Measurements from ENCODE around the gene CLEC4F.
"Not testable (repeated sequence)": the region's sequence is repeated elsewhere in the genome, so short reads cannot be mapped to it uniquely, and the experiment has no call there.

The CLEC4F gene

GRCh38 chr2:70826696-70827350, 6.4 kb upstream of the CLEC4F start:
- DNase-seq = no peak

- no peak for DNase-seq
Measured at GRCh38 chr2:70823249-70823648, 2.9 kb upstream of the CLEC4F start.

GRCh38 chr2:70822843-70823242, 2.4 kb upstream of the CLEC4F start:
- no peak for DNase-seq

- DNase-seq = no peak
Measured at GRCh38 chr2:70817284-70817954, 3.0 kb downstream of the CLEC4F start.

GRCh38 chr2:70816726-70817125, 3.7 kb downstream of the CLEC4F start:
- DNase-seq = no peak

GRCh38 chr2:70808983-70809958, 11.1 kb downstream of the CLEC4F start:
- no peak for DNase-seq

GRCh38 chr2:70807828-70808118, 12.6 kb downstream of the CLEC4F start:
- no peak for DNase-seq

- no peak for DNase-seq
Measured at GRCh38 chr2:70807102-70807827, 13.1 kb downstream of the CLEC4F start.

GRCh38 chr2:70806620-70807019, 13.8 kb downstream of the CLEC4F start:
- no peak for DNase-seq

- DNase-seq = no peak
Measured at GRCh38 chr2:70806013-70806412, 14.4 kb downstream of the CLEC4F start.

- DNase-seq = no peak
Measured at GRCh38 chr2:70801607-70802263, 18.7 kb downstream of the CLEC4F start.

GRCh38 chr2:70799706-70800105, 20.7 kb downstream of the CLEC4F start:
- no peak for DNase-seq

- DNase-seq = not testable (repeated sequence)
Measured at GRCh38 chr2:70797996-70798395, 22.4 kb downstream of the CLEC4F start.

GRCh38 chr2:70797506-70797905, 22.9 kb downstream of the CLEC4F start:
- DNase-seq = no peak

- DNase-seq = no peak
Measured at GRCh38 chr2:70796262-70796661, 24.1 kb downstream of the CLEC4F start.

GRCh38 chr2:70795164-70795995, 25.0 kb downstream of the CLEC4F start:
- no peak for DNase-seq

GRCh38 chr2:70793450-70793849, 26.9 kb downstream of the CLEC4F start:
- DNase-seq = no peak

GRCh38 chr2:70790136-70790828, 30.1 kb downstream of the CLEC4F start, which contains the start of gene FIGLA:
Gene FIGLA (minus strand): TSS chr2:70790643. CDS start chr2:70790638, 5 bp downstream.
- no peak for DNase-seq

GRCh38 chr2:70789304-70790135, 30.9 kb downstream of the CLEC4F start:
- no peak for DNase-seq

Measured in GF-D8 (cell line).